Neural cell (in vitro differentiated cells): ENCODE measurements around the gene LRIT1.

Source experiments
- EZH2 ChIP-seq: fragments of 200-600, 300-800 bp; shearing (Covaris generic), sonication (generic); IDR thresholded peaks from 2 replicates; pipeline ENCODE4 v1.6.1; 2014; ENCODE audit warnings: antibody characterized with exemption, low read length, borderline replicate concordance, mild to moderate bottlenecking; ENCODE audit not compliant: insufficient read depth, poor library complexity, severe bottlenecking
- MXI1 ChIP-seq: fragments of 450-650 bp; conservative IDR thresholded peaks from 2 replicates; pipeline ENCODE4 v1.6.1; 2014; ENCODE audit warnings: antibody characterized with exemption, mild to moderate bottlenecking; ENCODE audit not compliant: poor library complexity, severe bottlenecking
- TAF1 ChIP-seq: IDR thresholded peaks from 2 replicates; pipeline ENCODE4 v1.6.1; 2012; ENCODE audit warnings: low read depth
- TF ChIP-seq, protein P1 (sequence below): fragments of 450-650 bp; IDR thresholded peaks from 2 replicates; pipeline ENCODE4 v1.5.1; 2014; ENCODE audit warnings: antibody characterized with exemption, mild to moderate bottlenecking, moderate library complexity; ENCODE audit not compliant: poor library complexity, severe bottlenecking

GRCh38 chr10:84205049-84205852 is 36.1 kb downstream of the LRIT1 start:
- TF ChIP-seq, protein P1, sequence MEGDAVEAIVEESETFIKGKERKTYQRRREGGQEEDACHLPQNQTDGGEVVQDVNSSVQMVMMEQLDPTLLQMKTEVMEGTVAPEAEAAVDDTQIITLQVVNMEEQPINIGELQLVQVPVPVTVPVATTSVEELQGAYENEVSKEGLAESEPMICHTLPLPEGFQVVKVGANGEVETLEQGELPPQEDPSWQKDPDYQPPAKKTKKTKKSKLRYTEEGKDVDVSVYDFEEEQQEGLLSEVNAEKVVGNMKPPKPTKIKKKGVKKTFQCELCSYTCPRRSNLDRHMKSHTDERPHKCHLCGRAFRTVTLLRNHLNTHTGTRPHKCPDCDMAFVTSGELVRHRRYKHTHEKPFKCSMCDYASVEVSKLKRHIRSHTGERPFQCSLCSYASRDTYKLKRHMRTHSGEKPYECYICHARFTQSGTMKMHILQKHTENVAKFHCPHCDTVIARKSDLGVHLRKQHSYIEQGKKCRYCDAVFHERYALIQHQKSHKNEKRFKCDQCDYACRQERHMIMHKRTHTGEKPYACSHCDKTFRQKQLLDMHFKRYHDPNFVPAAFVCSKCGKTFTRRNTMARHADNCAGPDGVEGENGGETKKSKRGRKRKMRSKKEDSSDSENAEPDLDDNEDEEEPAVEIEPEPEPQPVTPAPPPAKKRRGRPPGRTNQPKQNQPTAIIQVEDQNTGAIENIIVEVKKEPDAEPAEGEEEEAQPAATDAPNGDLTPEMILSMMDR = peak; percentile 70
- TF ChIP-seq TAF1 (no peak), EZH2 (no peak), MXI1 (no peak)
